Measurements from ENCODE around the gene SUPT7L.
"Not testable (repeated sequence)": the region's sequence is repeated elsewhere in the genome, so short reads cannot be mapped to it uniquely, and the experiment has no call there.

Gene SUPT7L

DNA sequence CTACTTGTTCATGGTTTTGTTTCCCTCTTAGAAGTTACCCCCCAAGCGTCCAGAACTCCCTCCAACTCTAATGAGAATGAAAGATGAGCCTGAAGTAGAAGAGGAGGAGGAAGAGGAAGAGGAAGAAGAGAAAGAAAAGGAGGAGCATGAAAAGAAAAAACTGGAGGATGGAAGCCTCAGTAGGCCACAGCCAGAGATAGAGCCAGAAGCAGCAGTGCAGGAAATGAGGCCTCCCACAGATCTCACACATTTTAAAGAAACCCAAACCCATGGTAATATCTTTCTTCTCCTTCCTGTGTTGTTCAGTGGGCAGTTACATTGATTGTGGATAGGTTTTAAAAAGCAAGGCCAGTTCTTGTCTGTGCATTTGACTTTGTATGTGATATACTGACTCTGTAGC lies 21.6 kb upstream of the SUPT7L start:
- not testable (repeated sequence) for DNase-seq (ENCODE audit: low read depth)

DNA sequence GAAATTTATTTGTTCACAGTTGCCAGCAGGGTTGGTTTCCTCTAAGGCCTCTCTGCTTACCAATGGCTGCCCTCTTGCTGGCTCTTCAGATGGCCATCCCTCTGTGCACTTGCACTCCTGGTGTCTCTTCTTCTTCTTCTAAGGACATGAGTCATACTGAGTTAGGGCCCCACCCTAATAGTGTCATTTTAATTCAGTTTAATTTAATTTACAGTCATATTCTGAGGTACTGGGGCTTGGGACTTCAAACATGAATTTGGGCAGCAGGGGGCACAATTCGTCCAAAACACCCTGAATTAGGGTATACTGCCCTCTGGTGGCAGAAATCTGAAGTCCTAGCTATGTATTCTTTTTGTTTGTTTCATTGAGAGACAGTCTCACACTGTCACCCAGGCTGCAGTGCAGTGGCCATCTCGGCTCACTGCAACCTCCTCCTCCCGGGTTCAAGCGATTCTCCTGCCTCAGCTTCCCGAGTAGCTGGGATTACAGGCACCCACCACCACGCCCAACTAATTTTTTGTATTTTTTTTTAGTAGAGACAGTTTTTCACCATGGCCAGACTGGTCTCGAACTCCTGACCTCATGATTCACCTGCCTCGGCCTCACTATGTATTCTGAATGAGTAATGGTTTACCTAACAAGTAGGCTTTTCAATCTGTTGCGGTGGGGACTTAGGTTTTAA lies 20.1 kb upstream of the SUPT7L start:
- peak; percentile 85 for DNase-seq (ENCODE audit: low read depth)

- not testable (repeated sequence) for DNase-seq (ENCODE audit: low read depth)
These were observed 18.9 kb upstream of the SUPT7L start for GRCh38 chr2:27682334-27682771.

GRCh38 chr2:27681841-27682240 lies 18.4 kb upstream of the SUPT7L start:
- DNase-seq (ENCODE audit: low read depth): no peak

GRCh38 chr2:27680571-27680970 lies 17.2 kb upstream of the SUPT7L start:
- DNase-seq (ENCODE audit: low read depth): no peak

DNA sequence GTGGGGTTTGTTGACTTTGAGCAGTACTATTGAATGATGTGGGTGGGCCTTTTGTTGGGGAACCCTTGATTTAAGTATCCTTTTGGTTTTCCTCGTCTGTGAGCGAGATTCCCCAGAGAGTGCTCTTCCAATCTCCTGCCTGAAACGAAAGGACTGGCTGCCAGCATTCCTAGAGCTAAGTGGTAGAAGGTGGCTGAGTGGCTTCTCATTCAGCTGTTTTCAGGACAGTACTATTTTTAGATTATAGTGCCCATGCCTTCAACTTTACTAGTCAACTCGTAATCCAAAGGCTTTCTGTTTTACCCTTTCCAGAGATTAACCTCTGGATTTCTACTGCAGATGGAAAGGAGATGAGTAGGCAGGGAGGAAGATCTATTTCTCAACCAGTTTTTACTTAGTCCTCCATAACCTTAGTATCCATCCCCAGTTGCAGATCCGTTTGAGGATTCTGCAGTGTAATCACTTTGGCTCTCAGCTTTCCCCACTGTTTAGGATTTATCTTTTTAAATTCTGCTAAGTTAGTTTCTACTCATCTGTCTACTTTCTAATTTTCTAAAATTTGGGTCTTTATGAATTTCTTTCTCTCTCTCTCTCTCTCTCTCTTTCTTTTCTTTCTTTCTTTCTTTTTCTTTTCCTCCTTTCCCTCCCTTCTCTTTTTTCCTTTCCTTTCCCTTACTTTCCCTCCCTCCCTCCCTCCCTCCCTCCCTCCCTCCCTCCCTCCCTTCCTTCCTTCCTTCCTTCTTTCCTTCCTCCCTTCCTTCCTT lies 9.5 kb upstream of the SUPT7L start:
- no peak for DNase-seq (ENCODE audit: low read depth)

GRCh38 chr2:27671235-27671634 lies 7.8 kb upstream of the SUPT7L start:
- DNase-seq (ENCODE audit: low read depth): no peak

- no peak for DNase-seq (ENCODE audit: low read depth)
These were observed 4.0 kb upstream of the SUPT7L start for GRCh38 chr2:27667446-27667845.

- DNase-seq (ENCODE audit: low read depth): no peak
These were observed 1.4 kb upstream of the SUPT7L start for GRCh38 chr2:27664622-27665363.

GRCh38 chr2:27664154-27664574 lies 750 bp upstream of the SUPT7L start:
- DNase-seq (ENCODE audit: low read depth): no peak

DNA sequence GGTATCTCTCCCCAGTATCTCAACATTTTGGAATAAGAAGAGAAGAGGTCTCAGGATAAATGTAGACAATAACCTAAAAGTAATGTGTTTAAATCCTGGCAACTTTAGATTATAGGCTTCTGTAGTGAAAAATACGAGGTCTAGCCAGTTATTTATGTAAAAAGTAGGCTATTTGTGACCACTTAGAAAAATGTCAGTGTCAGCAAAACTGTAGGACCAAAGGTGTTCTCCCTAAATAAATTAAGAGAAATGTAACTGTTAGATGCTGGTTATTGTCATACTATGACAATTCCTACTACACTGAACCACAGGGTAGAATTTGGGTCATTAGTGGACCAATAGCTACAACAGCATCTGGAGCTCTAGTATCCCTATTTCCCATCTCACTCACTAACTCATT lies 2.0 kb downstream of the SUPT7L start:
- DNase-seq (ENCODE audit: low read depth): no peak

DNA sequence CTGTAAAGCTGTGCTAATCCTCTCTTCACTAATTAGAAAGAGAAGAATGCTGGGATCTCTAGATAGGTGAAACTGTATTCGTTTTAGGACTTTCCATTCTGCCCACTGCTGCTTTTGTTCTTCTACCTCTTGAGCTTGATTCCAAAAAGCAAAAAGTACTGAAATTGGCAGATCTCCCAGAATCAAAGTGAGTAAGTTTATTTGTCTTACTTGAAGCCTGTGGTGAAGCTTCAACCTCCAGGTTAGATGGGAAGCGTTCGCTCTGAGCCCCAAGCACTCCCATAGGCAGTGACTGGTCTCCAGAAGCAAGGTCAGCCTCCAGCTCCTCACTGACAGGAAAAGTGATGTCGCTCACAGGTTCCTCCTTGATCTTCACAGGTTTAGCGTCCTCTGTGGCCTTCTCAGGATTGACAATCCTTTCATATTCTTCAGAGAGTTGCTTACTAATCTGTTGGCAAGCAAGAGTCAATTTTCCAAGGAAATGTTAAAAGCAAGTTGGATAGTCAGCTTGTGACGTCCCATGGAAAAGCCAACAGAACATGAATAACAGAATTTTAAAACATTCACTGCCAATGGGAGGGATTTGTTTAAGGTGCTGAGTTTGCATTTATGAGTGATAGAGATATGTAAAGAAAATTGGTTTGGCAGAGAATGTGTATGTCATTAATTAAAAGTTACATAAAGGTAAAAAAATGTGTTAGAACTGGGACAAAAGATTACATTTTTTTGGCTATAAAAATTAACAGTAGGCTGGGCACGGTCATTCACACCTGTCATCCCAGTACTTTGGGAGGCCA lies 8.1 kb downstream of the SUPT7L start:
- no peak for DNase-seq (ENCODE audit: low read depth)

DNA sequence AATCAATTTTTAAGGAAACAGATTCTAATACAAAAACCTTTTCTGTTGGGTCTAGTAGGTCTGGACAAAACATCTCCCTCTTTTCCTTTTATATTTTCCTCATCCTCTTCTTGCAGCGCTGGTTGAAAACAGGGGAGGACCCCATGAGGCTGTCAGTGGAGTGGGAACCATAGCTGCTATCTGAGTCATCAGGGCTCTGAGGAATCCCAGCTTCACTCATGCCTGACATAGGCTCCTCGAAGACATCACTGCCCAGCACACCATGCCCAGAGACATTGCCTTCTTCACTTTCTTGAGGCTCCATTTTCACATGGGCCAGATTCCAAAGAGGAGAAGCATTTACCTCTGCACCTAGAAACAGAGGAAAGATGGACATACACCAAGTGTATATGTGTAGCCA lies 10.0 kb downstream of the SUPT7L start:
- DNase-seq (ENCODE audit: low read depth): no peak

DNA sequence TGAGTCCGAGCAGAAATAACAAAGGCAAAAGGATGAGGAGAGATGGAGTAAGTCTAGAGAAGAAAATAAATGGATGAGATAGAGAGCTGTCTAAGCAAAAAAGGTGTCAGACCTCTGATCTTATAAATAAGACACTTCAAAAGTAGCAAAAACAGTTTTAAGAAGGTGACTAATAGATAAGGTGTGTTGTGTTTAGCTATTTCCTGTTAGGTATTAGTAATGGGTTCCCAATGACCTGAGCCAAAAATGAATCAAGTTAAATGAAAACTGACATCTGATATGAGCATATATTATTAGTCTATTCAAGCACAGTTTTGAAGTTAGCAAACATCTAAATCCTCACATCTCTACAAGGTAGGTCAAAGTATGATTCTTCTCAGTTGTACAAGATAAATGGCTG lies 10.6 kb downstream of the SUPT7L start:
- DNase-seq (ENCODE audit: low read depth): no peak

GRCh38 chr2:27652341-27652740 lies 11.1 kb downstream of the SUPT7L start:
- DNase-seq (ENCODE audit: low read depth): no peak

DNA sequence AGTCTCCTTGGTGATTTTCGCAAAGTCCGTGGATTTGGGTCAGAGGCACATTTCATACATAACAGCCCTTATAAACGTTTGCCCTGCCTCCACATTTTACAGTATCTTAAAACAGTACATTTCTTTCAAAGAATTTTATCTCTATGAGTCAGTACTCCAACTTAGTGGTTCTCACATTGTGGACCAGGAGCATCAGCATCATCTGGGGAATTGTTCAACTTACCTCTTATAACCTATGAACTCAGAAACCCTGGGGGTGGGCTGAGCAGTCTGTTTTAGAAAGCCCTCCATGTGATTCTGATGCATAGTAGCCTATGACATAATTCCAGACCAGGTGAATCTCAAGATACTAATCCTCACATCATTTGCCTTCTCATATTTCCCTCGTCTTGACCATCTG lies 12.4 kb downstream of the SUPT7L start:
- DNase-seq (ENCODE audit: low read depth): no peak

DNA sequence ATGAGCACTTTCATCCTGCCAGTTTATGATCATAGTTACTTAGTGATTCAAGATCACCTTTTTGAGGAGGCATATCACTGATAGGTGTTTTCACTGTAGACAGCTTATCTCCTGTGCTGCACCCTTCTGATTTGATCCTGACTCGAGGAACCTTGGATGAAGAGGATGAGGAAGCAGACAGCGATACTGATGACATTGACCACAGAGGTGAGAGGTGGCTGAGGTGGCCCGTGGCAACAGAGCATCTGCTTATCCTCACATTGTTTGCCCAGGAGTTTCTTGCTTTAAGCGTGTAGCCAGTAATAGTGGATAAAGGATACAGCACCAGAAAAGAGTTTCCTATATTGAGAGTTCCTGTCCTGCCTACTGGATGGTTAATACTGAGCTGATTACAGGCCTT lies 15.7 kb downstream of the SUPT7L start:
- no peak for DNase-seq (ENCODE audit: low read depth)

- DNase-seq (ENCODE audit: low read depth): no peak
These were observed 16.1 kb downstream of the SUPT7L start for GRCh38 chr2:27647289-27647688.

DNA sequence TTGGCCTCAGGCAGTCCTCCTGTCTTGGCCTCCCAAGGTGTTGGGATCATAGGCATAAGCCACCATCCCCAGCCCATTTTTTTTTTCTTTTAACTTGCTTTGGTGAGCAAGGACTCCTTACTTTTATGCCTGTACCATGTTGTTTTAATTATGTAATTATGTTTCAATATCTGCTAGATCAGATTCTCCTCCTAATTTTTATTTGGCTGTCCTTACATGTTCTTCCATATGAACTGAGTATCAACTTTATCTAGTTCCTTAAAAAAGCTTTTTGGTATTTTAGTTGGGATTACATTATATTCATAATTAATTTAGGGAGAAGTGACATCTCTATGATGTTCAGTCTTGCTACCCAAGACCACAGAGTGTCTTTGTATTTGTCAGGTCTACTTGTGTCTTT lies 18.2 kb downstream of the SUPT7L start:
- no peak for DNase-seq (ENCODE audit: low read depth)

DNA sequence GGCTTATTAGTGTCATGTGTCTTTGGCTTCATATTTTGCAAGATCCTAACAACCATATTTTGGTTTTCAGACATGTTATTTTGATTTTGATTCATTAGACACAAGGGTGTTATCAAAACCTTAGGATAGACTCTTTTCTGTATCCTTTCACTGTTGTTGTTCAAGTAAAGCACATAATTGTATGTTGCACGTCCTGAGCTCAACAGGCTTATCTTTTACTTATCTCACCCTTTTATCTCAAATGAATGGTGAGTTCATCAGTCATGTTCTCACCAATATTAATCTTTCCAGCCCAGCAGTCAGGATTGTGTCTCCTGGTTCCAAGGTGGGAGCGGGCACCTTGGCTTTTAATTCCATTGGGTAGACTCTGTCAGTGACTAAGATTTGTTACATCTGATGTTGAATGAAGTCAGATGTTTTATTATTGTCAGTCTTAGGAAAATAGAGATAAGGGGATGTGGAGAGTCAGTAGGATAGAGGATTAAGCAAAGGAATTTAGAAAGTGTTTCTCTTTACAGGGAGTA lies 22.6 kb downstream of the SUPT7L start:
- DNase-seq (ENCODE audit: low read depth): no peak

- no peak for DNase-seq (ENCODE audit: low read depth)
These were observed 24.7 kb downstream of the SUPT7L start for GRCh38 chr2:27638709-27639108.

Data from stimulated activated CD8-positive, alpha-beta memory T cell treated with anti-CD3 and anti-CD28 coated beads, Interleukin-15, amount 100 ng/mL, for 1 hour (primary cell).